NCI-H2196 treated with DMSO at 0.1 percent for 48 hours (cell line): Measurements from ENCODE around the gene RASSF7.

ENCODE experiments used
- DNase-seq: peaks from one replicate; lab custom pipeline; 2025; ENCODE audit not compliant: unreplicated experiment; lab: John Stamatoyannopoulos, UW

The RASSF7 gene

DNA sequence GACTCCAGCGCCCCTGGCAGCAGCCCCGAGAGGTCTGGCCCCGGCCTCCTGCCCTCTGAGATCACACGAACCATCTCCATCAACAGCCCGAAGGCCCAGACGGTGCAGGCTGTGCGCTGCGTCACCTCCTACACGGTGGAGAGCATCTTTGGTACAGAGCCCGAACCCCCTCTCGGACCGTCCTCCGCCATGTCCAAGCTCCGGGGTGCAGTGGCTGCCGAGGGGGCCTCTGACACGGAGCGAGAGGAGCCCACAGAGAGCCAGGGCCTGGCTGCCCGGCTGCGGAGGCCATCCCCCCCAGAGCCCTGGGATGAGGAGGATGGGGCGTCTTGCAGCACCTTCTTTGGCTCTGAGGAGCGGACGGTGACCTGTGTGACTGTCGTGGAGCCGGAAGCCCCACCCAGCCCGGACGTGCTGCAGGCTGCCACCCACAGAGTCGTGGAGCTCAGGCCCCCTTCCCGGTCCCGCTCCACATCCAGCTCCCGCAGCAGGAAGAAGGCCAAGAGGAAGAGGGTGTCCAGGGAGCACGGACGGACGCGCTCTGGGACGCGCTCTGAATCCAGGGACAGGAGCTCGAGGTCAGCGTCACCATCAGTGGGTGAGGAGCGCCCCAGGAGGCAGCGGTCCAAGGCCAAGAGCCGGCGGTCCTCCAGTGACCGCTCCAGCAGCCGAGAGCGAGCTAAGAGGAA is 47.3 kb downstream of the RASSF7 start:
- DNase-seq: no peak

DNA sequence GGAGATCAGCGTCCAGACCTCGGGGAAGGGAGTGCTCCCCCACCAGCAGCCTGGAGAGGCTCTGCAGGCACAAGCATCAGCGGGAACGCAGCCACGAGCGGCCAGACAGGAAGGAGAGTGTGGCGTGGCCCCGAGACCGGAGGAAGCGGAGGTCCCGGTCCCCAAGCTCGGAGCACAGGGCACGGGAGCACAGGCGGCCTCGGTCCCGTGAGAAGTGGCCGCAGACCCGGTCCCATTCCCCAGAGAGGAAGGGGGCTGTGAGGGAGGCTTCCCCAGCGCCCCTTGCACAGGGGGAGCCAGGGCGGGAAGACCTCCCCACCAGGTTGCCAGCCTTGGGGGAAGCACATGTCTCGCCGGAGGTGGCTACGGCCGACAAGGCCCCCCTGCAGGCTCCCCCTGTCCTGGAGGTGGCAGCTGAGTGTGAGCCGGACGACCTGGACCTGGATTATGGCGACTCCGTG is 48.1 kb downstream of the RASSF7 start:
- DNase-seq: no peak

DNA sequence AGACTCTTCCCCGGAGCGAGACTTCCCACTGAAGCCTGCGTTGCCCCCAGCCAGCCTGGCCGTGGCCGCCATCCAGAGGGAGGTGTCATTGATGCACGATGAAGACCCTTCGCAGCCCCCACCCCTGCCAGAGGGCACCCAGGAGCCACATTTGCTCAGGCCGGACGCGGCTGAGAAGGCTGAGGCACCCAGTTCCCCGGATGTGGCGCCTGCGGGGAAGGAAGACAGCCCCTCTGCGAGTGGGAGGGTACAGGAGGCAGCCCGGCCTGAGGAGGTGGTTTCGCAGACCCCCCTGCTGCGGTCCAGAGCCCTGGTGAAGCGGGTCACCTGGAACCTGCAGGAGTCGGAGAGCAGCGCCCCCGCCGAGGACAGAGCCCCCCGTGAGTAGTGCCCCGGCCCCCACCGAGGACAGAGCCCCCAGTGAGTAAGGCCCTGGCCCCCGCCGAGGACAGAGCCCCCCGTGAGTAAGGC is 48.6 kb downstream of the RASSF7 start:
- DNase-seq: no peak

DNA sequence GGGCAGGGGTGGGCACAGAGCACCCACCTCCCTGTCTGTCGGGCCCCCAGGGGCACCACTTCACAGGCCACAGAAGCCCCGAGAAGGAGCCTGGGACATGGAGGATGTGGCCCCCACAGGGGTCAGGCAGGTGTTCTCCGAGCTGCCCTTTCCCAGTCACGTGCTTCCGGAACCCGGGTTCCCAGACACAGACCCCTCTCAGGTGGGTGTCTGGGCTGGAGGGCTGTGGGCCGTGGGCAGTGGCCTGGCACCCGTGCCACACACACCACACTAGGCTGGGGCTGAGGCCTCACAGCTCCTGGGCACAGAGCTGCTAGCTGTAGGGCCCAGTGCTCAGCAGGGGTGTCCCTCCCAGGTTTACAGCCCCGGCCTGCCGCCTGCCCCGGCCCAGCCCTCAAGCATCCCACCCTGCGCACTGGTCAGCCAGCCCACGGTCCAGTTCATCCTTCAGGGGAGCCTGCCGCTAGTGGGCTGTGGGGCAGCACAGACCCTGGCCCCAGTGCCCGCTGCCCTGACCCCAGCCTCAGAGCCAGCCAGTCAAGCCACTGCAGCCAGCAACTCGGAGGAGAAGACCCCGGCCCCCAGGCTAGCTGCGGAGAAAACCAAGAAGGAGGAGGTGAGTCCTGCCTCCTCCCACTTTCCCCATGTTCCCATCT is 49.5 kb downstream of the RASSF7 start:
- no peak for DNase-seq

DNA sequence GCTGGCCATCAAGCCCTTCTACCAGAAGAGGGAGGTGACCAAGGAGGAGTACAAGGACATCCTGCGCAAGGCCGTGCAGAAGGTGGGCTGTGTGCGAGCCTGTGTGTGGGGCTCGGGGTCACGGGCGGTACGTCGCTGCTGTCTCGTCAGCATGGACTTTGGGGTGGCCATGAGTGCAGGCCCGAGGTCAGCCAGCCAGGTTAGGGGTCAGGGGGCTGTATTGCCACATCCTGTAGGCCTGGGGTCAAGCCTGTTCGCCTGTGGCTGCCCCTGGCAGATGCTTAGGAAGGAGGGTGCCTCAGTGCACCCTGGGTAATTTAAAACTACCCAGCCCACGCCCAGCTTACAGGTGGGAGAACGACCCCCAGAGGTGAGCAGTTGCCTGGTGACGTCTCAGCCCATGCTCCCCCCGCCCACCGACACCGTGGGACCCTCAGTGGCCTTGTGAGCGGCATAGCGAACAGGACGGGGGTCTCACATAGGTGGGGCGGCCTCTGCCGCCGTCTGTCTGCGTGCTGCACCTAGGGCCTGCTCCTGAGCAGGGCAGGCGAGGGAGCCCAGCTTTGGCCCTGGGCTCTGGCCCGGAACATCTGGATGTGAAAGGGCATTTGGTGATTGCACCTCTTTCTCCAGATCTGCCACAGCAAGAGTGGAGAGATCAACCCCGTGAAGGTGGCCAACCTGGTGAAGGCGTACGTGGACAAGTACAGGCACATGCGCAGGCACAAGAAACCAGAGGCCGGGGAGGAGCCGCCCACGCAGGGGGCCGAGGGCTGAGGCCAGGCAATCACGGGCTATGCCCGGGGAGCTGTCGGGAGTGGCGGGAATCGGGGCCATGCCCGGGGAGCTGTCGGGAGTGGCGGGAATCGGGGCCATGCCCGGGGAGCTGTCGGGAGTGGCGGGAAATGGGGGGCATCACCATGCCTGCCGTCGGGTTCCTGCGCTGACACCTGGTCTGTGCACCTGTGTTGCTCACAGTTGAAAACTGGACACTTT is 50.5 kb downstream of the RASSF7 start:
- no peak for DNase-seq

DNA sequence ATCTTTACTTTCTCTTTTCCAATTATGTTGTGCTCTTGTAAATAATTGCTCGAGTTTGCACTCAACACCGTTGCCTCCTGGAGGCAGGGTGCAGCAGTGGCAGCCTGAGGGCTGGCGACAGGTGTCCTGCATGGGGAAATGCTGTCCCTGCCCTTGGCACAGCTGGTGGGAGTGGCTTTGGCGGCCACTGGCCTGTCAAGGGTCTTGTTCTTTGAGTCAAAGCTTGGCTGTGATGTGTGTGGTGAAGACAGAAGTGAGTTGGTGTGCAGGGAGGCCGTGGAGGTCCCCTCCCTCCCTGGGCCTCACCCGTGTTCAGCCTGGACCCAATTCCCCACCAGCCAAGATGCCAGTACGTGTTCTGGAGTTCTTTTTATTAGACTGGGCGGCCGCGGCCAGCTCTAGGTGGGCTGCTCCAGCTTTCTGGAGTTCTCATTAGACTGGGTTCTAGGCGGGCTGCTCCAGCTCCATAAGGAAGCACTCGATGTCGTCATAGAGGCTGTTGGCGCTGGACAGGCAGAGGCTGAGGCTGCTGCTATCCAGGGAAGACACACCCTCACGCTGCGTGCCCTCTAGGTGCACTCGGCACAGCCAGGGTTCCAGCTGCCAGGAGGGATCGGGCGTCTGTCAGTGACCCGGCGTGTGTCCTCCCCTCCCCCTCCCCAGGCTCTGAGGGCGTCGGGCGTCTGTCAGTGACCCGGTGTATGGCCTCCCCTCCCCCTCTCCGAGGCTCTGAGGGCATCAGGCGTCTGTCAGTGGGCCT is 51.6 kb downstream of the RASSF7 start:
- peak; percentile 27 for DNase-seq

DNA sequence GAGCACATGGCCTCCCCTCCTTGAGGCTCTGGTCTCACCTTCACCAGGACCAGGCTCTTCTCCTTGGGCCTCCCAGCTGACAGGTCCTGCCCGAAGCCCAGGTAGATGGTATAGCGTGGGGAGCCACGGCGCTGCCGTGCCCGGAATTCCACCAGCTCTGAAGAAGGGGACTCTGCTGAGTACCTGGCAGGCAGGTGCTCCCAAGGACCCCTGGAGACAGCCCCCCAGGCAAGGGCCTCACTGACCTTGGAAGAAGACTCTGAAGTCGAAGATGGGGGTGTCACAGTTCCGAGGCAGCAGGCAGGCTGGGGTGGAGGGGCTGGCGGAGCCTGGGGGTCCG is 52.2 kb downstream of the RASSF7 start:
- no peak for DNase-seq

DNA sequence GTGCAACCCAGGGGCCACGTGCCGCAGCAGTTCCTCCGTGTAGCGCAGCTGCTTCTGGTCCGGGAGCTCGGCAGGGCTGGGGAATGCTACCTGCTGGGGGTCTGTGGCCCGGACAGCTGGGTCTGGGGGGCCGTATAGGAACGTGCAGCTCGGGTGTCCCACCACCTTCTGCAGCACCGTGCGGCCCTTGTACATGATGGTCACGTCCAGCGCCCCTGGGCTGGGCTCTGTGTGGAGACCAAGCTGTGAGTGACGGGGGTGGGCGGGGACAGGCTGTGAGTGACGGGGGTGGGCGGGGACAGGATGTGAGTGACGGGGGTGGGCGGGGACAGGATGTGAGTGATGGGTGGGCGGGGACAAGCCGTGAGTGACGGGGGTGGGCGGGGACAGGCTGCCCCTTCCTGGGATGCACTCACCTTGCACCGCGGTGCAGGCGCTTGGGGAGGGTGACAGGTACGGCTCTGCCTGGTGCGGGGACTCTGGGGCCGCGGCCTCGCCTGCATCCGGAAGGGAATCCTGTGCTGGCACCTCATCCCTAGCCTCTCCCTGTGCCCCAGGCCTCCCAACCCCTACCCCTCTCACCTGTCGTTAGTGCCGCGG is 52.7 kb downstream of the RASSF7 start:
- peak; percentile 37 for DNase-seq
